Glomerular endothelial cell (primary cell): ENCODE results near the gene CNGB1. TPM values are rescaled to one million over a fixed set of nuclear protein-coding genes. Genes with fewer than 3 reads are reported as not detected.
"Not testable (repeated sequence)": the region's sequence is repeated elsewhere in the genome, so short reads cannot be mapped to it uniquely, and the experiment has no call there.

Experiments
- DNase-seq: peaks from one replicate; pipeline ENCODE4 v3.0.0-alpha.2; 2011; ENCODE audit warnings: low read depth, low spot score; ENCODE audit errors: extremely low read depth
- total RNA-seq: library from RNA; depleted of rRNA; stranded (reverse); fragments of >200 nt; gene quantifications from 2 replicates; pipeline ENCODE4 v1.2.3, GENCODE V29; 2015

Gene CNGB1
- total RNA-seq, 1 donor from 2014 or later = not detected

- DNase-seq = no peak
These were observed 101.9 kb downstream of the CNGB1 start for GRCh38 chr16:57868913-57869520.

- DNase-seq = no peak
These were observed 103.8 kb downstream of the CNGB1 start for GRCh38 chr16:57867000-57867561.

GRCh38 chr16:57866529-57866918, 104.4 kb downstream of the CNGB1 start:
- DNase-seq = no peak

- DNase-seq = no peak
These were observed 105.0 kb downstream of the CNGB1 start for GRCh38 chr16:57865746-57866528.

GRCh38 chr16:57863434-57864160, 107.3 kb downstream of the CNGB1 start:
- peak; percentile 29 for DNase-seq

- DNase-seq = no peak
These were observed 108.1 kb downstream of the CNGB1 start for GRCh38 chr16:57862698-57863433.

GRCh38 chr16:57859331-57859730, 111.6 kb downstream of the CNGB1 start:
- no peak for DNase-seq

- DNase-seq = no peak
These were observed 112.3 kb downstream of the CNGB1 start for GRCh38 chr16:57858635-57859034.

- DNase-seq = not testable (repeated sequence)
These were observed 112.9 kb downstream of the CNGB1 start for GRCh38 chr16:57857991-57858390.

- no peak for DNase-seq
These were observed 115.7 kb downstream of the CNGB1 start for GRCh38 chr16:57855188-57855587.

- DNase-seq = no peak
These were observed 118.7 kb downstream of the CNGB1 start for GRCh38 chr16:57852189-57852588.

GRCh38 chr16:57848181-57848580, 122.7 kb downstream of the CNGB1 start:
- no peak for DNase-seq

GRCh38 chr16:57846931-57847330, 124.0 kb downstream of the CNGB1 start:
- DNase-seq = not testable (repeated sequence)

GRCh38 chr16:57846078-57846697, 124.7 kb downstream of the CNGB1 start:
- DNase-seq = no peak

- DNase-seq = no peak
These were observed 125.8 kb downstream of the CNGB1 start for GRCh38 chr16:57845115-57845514.

- DNase-seq = no peak
These were observed 126.4 kb downstream of the CNGB1 start for GRCh38 chr16:57844416-57845030.

GRCh38 chr16:57843400-57843799, 127.5 kb downstream of the CNGB1 start:
- DNase-seq = no peak

- no peak for DNase-seq
These were observed 128.3 kb downstream of the CNGB1 start for GRCh38 chr16:57842601-57843000.

GRCh38 chr16:57840833-57841232, 130.1 kb downstream of the CNGB1 start:
- DNase-seq = no peak

- no peak for DNase-seq
These were observed 132.8 kb downstream of the CNGB1 start for GRCh38 chr16:57838161-57838560.
